GM18519 (cell line): ENCODE measurements around the gene SNX8.
A peak's percentile ranks its signal among the peaks of the same experiment; 100 is the strongest.

Source experiments
- ATAC-seq: cut with Tn5 transposase; IDR thresholded peaks from one replicate; pipeline ENCODE4 v1.9.1; 2021; ENCODE audit warnings: mild to moderate bottlenecking, moderate library complexity; ENCODE audit not compliant: unreplicated experiment, low FRiP score

The SNX8 gene

DNA sequence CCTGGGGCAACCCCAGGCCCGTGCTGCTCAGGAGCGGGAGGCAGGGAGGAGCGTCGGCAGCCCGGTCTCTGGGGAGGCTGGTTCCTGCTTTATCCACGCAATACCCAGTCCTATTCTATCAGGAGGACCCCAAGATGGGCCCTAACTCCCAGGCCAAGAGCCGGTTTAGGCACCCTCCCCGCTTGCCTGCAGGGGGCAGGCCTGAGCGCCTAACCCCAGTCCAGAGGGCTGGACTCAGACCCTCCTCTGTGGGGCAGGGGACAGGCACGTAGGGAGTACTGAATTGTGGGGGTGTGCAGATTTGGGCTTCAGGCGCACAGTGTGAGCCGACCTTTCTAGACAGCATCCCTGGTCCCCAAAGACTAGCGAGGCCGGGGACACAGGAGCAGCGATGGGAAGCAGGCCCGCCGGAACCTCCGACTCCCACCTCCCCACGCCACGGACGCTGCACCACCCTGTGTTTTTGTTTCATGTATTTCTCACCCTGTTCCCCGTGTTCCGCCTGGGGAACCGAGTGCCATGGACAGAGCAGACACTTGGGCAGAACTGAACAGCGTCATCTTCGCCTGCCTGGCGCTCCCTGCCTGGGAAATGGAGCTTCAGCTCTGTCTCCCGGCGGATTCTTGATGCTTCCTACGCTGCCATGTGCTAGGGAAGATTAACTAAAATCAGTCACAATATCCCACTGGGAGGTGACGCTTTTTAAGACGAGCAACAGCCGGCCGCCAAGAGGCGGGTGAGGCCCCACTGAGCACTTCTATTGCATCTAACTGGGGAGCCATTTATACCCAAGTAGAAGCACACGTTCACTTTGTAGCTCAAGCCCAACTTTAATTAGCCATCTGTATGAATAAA lies 66.9 kb downstream of the SNX8 start:
- no peak for ATAC-seq

DNA sequence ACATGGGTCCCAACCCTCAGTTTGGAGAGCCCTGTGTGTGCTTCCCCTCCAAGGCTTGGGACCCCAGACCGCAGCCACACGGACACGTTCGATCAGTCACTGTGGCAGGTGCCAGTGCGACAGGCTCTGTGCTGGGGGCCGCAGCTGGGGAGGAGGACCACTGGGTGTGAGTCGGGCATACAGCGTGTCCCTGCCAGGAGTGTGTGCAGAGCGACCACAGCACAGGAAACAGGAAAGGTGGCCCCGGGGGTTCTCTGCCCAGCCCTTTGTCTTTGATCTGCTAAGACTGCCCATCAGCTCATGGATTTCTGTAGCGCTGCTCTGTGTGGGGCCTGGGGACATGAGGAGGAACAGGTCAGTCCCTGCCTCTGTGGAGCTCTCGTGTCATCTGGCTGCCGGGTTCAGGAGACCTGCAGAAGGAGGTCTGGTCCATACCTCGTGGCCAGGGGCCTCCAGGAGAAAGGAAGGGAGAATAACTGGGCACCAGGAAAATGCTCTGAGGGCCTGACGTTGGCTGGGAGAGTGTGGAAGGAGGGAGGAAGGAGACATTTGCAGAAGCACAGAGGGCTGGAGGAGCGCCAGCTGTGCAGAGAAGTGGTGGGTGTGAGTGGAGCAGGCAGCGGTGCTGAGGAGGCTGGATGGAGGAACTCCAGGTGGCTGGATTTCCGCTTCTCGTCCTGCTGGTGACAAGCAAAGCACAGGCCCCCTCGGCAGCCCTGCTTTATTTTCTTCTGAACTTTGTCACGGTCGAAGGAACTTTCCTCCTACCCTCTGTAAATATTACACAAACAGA lies 68.2 kb downstream of the SNX8 start:
- no peak for ATAC-seq

- no peak for ATAC-seq
These were observed 69.7 kb downstream of the SNX8 start for GRCh38 chr7:2244404-2244995.

DNA sequence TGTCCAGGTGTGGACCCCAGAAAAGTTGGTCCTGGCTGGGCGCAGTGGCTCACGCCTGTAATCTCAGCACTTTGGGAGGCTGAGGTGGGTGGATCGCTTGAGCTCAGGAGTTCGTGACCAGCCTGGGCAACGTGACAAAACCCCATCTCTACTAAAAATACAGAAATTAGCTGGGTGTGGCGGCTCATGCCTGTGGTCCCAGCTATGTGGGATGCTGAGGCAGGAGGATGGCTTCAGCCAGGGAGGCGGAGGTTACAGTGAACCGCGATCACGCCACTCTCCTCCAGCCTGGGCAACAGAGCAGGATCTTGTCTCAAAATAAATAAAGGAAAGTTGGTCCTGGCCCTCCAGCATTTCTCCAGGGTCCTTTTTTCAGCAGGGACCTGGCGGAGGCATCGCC lies 70.8 kb downstream of the SNX8 start:
- no peak for ATAC-seq

DNA sequence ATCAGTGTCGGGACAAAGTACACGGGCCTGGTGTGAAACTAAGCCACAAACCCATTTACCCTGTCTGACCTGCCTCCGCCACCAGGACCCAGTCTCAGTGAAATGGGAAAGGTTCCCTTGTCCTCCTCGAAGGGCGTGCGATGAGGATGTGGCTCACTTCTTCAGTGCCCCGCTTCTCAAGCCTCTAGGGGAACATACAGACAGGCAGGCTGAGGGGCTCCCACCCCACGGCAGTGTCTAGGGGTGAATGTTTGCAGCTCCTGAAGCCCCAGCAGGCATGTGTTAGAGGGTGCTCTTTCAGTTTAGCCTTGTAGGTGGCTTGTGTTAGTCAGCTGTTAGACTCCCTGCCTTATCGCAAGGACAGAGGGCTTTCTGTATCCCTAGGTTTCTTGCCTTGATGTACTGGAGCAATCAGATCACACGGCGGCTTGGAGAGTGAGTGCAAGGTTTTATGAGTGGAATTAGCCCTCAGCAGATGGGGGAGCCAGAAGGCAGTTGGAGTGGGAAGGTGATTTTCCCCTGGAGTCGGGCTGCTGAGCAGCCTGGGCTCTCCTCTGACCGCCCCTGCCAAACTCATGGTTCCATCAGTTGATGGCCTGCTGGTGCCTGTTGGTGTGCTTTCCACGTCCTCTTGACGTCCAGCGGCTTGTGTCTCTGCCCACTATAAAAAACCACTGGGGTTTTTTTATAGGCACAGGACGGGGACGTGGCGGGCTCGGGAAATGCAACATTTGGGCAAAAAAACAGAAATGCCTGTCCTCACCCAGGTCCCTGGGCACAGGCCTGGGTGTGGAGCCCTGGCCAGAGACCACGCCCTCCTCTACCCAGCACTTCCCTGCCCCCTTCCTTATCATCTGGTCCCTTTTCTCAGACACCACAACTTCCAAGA lies 71.5 kb downstream of the SNX8 start:
- no peak for ATAC-seq

DNA sequence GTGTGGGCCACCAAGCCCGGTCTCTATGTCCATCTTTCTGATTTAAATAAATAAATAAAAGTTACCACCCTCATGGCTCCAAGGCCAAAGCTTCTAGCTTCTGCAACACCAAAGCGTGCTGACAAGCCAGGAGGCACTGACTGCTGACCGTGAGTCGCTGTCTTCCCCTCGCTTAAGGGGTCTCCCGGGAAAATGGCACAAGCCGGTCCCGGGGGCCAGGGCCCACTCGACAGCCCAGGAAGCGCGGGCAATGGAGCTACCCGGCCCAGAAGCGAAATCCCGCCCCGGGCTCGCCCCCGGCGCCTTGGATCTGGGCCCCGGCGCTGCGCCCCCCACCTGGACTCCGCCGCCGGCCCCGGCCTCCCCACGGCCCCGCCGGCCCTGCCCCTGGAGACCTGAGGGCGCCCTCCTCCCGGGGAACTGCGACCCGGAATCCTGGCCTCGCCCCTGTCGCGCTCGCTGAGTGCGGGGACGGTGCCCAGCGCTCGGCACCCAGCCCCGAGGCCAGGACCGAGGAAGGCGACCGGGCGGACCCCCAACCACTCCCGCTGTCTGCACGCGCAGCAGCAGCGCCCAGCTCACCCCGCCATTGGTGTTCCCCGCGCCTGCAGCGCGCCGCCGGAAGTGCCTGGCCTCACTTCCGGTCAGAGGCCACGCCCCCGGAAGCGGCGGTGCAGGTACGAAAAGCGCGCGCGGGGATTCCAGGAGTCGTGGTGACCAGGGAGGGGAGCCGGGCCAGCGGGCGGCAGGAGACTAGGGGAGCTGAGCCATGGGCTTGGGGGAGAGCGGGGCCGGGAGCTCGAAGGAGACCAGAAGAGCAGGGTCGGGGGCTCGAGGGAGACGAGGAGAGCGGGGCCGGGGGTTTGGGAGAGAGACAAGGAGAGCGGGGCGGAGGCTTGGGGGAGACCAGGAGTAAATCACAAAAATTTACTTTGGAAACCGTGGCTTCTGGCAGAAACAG lies 72.4 kb downstream of the SNX8 start, which contains the start of the genes MRM2 and NUDT1:
Gene MRM2, minus strand, starts transcription at position 626 of the 961 bp plus-strand sequence. Its CDS starts 36 bp downstream, at position 590.
Gene NUDT1, plus strand, starts transcription at position 647 of the 961 bp plus-strand sequence. CDS start 2,349 bp downstream, outside the sequence.
- ATAC-seq, result peak; percentile 35

DNA sequence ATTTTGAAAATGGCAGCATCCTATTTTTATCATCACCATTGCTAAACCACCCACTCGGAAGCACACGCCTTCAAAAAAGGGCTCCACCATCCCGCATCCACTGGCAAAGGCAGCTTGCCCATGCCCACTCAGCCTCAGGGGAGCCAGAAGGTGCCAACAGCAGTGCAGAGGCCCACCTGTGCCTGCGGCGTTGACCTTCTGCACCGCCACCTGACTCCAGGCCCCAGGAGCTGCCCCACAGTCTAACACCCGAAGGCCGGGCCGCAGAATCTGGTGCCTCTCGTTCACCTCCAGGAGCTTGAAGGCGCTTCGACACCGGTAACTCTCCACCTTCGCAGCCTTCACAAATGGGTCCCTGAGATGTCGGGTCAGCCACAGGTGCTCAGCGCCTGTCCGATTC lies 75.0 kb downstream of the SNX8 start:
- no peak for ATAC-seq

- ATAC-seq, result peak; percentile 52
These were observed 77.1 kb downstream of the SNX8 start for GRCh38 chr7:2237109-2237602.

DNA sequence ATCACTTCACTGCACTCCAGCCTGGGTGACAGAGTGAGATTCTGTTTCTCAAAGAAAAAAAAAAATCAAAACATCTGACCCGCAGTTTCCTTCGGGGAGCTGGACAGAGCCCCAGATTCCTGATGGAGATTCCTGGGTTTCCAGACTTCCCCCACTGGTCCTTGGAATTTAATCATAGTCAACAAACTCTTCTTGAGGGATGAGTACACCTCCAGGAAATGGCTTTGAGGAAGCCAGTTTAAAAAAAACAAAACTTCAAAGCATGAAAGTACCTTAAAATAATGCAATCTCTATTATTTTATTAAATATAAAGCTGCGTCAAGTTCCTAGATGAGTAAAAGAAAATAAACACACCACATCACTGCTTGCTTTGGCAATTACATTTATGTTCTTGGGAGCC lies 80.3 kb downstream of the SNX8 start:
- ATAC-seq, result no peak

- peak; percentile 33 for ATAC-seq
These were observed 81.3 kb downstream of the SNX8 start, which contains the start of gene MAD1L1 for GRCh38 chr7:2232766-2233520. Gene MAD1L1, minus strand, starts transcription at chr7:2232945. Its CDS starts 2,812 bp downstream, at chr7:2230133.

DNA sequence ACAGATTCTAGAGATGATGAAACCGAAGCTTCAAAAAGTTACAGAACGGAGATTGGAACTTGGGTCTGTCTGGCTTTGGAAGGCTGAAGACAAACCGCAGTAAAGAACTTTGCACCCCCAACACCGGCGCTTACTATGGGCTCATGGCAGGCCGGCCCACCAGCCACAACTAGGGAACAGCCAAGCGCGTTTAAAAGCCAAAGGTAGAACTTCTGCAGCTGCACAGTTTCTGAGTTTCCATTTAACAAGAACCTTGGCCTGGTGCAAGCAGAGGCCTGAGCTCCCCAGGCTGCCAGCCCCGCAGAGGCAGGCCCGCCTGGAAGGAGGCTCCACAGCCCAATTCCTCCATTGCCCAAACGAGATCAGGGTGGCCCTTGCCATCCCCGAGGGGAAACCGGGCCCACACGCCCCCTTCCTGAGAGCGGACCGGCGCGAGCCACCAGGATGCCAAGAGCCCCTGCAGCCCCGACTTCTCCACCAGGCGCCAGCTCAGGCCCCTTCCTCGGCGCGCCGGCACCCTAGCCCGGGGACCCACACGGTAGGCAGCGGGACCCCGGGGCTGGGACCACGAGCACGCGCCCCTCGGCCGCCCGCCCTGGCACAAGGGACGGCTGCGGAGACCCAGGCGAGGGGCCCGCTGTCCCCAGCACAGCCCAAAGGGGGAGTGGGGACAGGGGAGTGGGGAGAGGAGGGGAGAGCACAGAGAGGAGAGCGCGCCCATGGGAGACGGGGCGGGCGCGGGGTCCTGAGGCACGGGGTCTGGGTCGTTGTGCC lies 82.1 kb downstream of the SNX8 start:
- ATAC-seq, result peak; percentile 20

- ATAC-seq, result no peak
These were observed 83.4 kb downstream of the SNX8 start for GRCh38 chr7:2230882-2231281.

- no peak for ATAC-seq
These were observed 84.0 kb downstream of the SNX8 start for GRCh38 chr7:2230226-2230625.

GRCh38 chr7:2229467-2229866 lies 84.8 kb downstream of the SNX8 start:
- ATAC-seq, result no peak

GRCh38 chr7:2228921-2229320 lies 85.3 kb downstream of the SNX8 start:
- no peak for ATAC-seq

DNA sequence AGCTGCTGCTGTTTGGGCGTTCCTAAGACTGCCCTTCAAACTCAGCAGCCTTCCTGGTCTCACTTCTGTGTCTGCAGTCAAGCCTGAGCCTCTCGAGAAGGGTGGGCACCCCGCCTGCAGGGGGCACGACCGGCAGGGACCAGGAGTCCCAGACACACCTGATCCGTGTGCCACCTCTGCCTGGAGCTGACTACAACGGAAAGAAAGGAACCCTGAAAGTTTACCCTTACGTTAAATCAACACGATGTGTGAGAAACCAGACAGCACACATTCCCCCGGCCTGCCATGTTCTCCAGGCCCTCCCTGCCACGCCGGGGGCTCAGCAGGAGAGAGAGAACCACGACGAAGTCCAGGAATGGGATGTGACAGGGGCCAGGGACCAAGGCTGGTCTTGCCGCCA lies 86.5 kb downstream of the SNX8 start:
- no peak for ATAC-seq

GRCh38 chr7:2225830-2226229 lies 88.4 kb downstream of the SNX8 start:
- ATAC-seq, result no peak
